ENCODE data around the gene LRP4. TPM values are rescaled to one million over a fixed set of nuclear protein-coding genes. Genes with fewer than 3 reads are reported as not detected.
"Not testable (repeated sequence)": the region's sequence is repeated elsewhere in the genome, so short reads cannot be mapped to it uniquely, and the experiment has no call there.

The LRP4 gene, protein sequence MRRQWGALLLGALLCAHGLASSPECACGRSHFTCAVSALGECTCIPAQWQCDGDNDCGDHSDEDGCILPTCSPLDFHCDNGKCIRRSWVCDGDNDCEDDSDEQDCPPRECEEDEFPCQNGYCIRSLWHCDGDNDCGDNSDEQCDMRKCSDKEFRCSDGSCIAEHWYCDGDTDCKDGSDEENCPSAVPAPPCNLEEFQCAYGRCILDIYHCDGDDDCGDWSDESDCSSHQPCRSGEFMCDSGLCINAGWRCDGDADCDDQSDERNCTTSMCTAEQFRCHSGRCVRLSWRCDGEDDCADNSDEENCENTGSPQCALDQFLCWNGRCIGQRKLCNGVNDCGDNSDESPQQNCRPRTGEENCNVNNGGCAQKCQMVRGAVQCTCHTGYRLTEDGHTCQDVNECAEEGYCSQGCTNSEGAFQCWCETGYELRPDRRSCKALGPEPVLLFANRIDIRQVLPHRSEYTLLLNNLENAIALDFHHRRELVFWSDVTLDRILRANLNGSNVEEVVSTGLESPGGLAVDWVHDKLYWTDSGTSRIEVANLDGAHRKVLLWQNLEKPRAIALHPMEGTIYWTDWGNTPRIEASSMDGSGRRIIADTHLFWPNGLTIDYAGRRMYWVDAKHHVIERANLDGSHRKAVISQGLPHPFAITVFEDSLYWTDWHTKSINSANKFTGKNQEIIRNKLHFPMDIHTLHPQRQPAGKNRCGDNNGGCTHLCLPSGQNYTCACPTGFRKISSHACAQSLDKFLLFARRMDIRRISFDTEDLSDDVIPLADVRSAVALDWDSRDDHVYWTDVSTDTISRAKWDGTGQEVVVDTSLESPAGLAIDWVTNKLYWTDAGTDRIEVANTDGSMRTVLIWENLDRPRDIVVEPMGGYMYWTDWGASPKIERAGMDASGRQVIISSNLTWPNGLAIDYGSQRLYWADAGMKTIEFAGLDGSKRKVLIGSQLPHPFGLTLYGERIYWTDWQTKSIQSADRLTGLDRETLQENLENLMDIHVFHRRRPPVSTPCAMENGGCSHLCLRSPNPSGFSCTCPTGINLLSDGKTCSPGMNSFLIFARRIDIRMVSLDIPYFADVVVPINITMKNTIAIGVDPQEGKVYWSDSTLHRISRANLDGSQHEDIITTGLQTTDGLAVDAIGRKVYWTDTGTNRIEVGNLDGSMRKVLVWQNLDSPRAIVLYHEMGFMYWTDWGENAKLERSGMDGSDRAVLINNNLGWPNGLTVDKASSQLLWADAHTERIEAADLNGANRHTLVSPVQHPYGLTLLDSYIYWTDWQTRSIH (N-terminal part only)
- polyA plus RNA-seq (ENCODE audit: insufficient read length in 4 of 4), result 10 to 100 TPM; 25.5 to 28.5 (median 27.5) TPM

DNA sequence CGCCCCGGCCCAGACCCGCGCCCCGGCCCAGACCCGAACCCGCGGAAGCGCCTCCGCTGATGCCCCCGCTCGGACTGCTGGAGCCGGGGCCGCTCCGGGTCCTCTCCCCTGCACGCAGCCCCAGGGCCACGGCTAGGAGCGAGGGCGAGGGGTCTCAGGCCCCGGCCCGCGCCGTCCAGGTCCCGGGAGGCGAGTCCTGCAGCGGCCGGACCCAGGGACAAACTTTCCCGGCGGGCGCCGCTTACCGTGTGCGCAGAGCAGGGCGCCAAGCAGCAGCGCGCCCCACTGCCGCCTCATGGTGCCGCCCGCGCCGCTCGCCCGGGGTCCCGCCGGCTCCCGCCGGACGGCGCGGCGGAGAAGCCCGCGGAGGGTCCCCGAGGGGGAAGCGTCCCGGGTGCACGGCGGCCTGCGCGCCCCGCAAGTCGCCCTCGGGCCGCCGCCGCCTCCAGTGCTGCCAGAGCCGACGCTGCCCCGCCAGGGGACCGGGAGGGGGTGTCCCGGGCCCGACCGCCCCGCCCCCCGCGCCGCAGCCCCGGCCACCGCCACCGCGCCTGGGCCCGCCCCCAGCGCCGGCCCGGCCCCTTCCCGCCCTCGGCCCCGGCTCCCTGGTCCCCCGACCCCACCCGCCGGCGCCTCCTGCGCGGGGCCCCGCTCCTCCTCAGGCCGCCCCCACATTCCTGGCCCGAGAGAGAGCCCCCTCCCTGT is at the start of gene LRP4:
Gene LRP4, minus strand, starts transcription at position 468 of the 705 bp plus-strand sequence. Its CDS starts 171 bp downstream, at position 297.
- no peak for DNase-seq (ENCODE audit: low read depth in 4 of 4, low spot score in 3 of 4)

- no peak for DNase-seq (ENCODE audit: low read depth in 4 of 4, low spot score in 3 of 4)
These were observed 49.6 kb upstream of the LRP4 start for GRCh38 chr11:46967962-46968361.

DNA sequence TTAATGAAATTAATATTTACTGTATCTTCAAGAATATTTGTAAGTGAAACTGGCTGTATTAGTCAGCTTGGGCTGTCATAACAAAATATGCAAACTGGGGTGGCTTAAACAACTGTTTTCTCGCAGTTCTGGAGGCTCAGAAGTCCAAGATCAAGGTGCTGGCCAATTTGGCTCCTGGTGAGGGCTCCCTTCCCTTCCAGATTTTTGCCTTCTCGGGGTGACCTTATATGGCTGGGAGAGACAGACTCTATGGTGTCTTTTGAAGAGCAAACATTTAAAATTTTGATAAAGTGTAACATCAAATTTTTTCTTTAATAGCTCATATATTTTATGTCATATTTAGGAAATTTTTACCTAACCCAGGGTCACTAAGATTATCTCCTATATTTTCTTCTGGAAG is 48.4 kb upstream of the LRP4 start:
- DNase-seq (ENCODE audit: low read depth in 4 of 4, low spot score in 3 of 4), result no peak

DNA sequence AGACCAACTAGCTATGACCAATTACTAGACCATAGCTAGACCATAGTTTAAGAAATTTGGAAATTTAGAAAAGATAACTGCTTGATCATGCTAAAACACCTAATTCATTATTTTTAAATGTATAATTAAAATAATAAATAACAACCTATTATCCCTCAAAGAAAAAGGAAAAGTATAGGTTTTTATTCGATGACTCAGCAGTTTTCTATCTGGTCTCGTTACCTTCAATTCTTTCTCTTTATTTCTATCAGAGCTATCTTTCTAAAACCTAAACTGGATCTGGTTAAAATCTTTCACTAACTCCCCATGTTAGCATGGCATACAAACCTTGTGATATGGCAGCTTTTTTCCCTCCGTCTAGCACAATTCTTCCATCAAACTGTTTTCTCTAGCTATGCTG is 45.5 kb upstream of the LRP4 start:
- DNase-seq (ENCODE audit: low read depth in 4 of 4, low spot score in 3 of 4), result no peak

- DNase-seq (ENCODE audit: low read depth in 4 of 4, low spot score in 3 of 4), result not testable (repeated sequence)
These were observed 43.5 kb upstream of the LRP4 start for GRCh38 chr11:46961886-46962285.

GRCh38 chr11:46961041-46961440 is 42.7 kb upstream of the LRP4 start:
- no peak for DNase-seq (ENCODE audit: low read depth in 4 of 4, low spot score in 3 of 4)

DNA sequence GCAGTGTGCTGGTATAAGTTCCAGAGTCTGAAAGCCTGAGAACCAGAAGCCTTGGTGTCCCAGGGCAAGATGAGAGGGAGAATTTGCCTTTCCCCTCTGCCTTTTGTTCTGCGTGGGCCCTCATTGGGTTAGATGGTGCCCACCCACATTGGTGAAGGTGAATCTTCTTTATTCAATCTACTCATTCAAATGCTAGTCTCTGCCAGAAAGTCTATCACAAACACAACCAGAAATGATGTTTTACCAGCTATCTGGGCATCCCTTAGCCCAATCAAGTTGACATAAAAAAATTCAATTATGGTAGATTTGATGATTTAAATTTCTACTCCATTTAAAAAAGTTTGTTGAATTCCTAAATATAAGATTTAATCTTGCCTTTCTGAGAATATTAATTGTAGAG is 40.4 kb upstream of the LRP4 start:
- no peak for DNase-seq (ENCODE audit: low read depth in 4 of 4, low spot score in 3 of 4)

- no peak for DNase-seq (ENCODE audit: low read depth in 4 of 4, low spot score in 3 of 4)
These were observed 34.7 kb upstream of the LRP4 start for GRCh38 chr11:46953093-46953492.

DNA sequence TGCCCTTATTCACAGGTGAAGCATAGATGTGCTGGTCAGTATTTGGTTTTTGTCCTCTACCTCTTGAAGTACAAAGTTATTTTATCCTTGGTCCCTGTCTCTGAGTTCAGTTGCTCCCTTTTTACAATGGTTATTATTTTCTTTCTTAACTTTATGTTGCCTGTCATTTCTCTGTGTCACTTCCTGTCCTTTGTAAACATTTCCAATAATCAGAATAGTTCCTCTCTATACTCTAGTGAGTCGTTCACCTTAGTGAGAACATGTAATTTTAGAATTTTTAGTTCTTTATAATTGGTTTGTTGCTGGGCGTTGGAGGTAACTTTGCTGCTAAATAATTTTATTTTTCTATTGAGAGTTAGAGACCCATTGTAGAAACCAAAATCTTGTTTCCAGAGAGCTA is 34.2 kb upstream of the LRP4 start:
- DNase-seq (ENCODE audit: low read depth in 4 of 4, low spot score in 3 of 4), result no peak

- no peak for DNase-seq (ENCODE audit: low read depth in 4 of 4, low spot score in 3 of 4)
These were observed 33.5 kb upstream of the LRP4 start for GRCh38 chr11:46951864-46952263.

DNA sequence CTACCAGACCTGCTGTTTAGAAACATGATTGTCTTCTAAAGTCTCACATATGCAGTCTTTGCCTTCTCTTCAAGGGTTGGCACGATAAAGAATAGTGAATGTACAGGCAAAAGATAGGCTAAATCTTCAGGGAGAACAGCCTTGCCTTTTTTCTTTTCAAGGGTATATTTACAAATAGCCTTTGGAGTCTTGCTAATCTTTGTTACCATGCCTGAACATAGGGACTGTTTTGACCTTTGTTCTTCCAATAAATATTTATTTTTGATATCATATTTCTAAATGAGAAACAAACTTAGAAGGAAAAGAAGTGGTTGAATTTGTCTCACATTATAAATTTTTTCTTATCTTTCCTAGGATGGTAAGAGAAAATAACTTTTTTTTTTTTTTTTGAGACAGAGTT is 30.9 kb upstream of the LRP4 start:
- no peak for DNase-seq (ENCODE audit: low read depth in 4 of 4, low spot score in 3 of 4)

GRCh38 chr11:46948378-46949131 is 30.2 kb upstream of the LRP4 start:
- DNase-seq (ENCODE audit: low read depth in 4 of 4, low spot score in 3 of 4), result no peak

DNA sequence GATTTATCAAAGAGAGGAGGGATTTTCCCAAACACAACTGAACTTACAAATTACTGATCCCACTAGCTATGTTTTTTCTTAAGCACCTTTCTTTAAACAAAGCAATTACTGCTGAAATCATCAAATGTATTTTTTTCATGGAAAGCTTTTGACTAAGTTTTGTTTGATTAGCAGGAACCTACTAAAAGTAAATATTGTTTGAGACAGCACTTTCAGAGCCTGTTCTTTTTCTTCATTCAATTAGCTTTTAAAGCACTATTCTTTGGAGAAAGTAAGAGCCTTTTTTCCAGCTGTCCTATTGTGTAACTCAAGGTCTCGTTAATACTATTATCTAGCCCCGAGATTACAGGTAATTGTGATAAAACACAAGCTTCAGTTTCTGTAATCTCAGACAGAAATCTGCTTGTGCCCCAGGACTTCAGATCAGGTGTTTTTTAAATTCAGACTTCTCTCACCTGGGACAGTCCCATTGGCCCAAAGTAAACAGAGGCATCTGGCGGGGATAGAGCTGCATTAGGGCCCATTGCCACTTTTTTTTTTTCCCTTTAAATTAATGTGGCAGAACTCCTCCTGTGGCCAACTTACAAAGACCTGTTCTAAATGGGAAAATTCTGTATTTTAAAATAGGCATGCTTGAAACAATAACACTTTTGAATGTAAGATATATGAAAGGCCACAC is 29.2 kb upstream of the LRP4 start:
- DNase-seq (ENCODE audit: low read depth in 4 of 4, low spot score in 3 of 4), result no peak

DNA sequence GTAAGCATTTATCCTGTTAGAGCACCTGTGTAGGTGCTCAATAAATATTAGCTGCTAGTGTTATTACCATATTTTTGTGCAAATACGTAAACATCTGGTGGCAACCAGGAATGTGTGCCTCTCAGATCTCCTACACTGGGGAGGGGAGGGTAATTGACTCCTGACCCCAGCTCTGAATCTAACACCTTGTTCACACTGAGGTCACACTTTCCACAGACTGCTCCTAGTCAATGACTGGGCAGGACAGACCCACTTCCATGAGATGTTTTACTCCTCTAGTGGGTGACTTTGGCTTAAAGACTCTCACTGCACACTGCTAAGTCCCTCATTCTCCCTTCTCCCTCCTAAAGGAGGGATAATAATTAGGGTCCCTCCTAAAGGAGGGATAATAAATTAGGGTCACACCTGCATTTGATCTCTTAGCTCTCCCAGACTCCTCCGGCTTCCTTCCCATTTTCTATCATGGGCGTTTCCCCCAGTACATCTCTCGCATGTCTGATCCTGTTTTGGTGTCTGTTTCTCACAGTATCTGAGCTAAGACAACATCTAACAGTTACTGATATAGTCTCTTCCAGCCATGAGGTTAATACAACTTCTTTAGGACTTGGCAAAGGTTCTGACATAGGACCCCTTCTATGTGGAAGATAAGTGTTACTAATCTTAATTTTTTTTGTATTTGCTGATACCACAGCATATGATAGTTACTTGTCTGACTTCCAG is 26.2 kb upstream of the LRP4 start:
- no peak for DNase-seq (ENCODE audit: low read depth in 4 of 4, low spot score in 3 of 4)

DNA sequence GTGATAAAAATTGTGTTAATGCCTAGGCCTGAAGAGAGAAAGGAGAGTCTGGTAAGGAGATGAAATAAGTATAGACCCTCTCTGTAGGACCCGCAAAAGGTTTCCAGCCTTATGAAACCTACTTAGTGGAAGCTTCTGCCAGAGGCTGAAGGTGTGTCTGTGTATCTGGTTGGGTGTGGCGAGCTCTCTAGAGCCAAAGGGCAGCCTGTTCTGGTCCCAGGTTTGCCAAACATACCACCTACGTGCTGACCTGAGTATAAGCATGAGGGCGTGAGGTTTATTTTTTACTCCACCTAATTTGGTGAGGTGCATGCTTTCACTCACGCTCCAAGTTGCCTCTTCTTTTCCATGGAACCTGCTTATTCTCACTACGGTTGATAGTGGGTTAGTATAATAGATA is 23.8 kb upstream of the LRP4 start:
- no peak for DNase-seq (ENCODE audit: low read depth in 4 of 4, low spot score in 3 of 4)

- DNase-seq (ENCODE audit: low read depth in 4 of 4, low spot score in 3 of 4), result peak; percentile 89 to 91 (median 90)
These were observed 18.1 kb upstream of the LRP4 start, which contains the start of gene CSTPP1 for GRCh38 chr11:46936138-46937110. CSTPP1 (plus strand) TSS chr11:46936761; CDS start chr11:46936806, 45 bp downstream.

GRCh38 chr11:46930089-46930488 is 11.7 kb upstream of the LRP4 start:
- DNase-seq (ENCODE audit: low read depth in 4 of 4, low spot score in 3 of 4), result no peak

Measured in right renal pelvis (tissue), 4 donors.